22Rv1 (cell line): Measurements from ENCODE around the gene HELZ.

Source experiments
- CTCF ChIP-seq: fragments of 450-650 bp; IDR thresholded peaks from 2 replicates; pipeline ENCODE4 v1.5.1; 2017; ENCODE audit warnings: mild to moderate bottlenecking
- ZFX ChIP-seq: fragments of 450-650 bp; IDR thresholded peaks from 2 replicates; pipeline ENCODE4 v1.6.1; 2017; ENCODE audit warnings: antibody characterized with exemption, borderline replicate concordance

GRCh38 chr17:67290711-67291291, 45.8 kb upstream of the HELZ start:
- no peak for TF ChIP-seq CTCF
- TF ChIP-seq ZFX: no peak
